Measurements from ENCODE around the gene SLX4IP. TPM values are rescaled to one million over a fixed set of nuclear protein-coding genes. Genes with fewer than 3 reads are reported as not detected.

Gene SLX4IP
- total and polyA plus RNA-seq, 2 of the 13 experiments (the other 11 are each of a cell fraction or from before 2014, with no cell fraction given) = 3.6 to 7.3 TPM

DNA sequence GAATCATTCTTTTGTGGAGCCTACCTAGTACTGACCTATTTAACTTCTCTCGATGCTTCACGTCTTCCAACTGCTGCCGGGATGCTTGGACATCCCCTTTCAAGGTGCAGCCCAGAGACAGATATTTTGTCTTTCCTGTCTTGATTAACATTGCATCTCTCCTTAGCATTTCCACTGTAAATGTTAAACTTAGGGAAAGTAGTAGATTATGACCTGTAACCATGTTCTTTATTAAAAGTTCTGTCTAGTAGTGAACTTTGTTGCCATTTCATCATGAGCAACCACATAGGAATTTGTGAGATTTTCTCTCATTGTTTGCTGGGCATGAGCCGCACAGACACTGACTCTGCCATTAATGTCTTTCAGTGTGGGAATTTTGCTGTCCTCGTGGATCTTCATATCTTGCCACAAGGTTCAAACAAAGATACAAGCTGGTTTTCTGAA, 120.8 kb downstream of the SLX4IP start (continued):
- TF ChIP-seq, protein P1, sequence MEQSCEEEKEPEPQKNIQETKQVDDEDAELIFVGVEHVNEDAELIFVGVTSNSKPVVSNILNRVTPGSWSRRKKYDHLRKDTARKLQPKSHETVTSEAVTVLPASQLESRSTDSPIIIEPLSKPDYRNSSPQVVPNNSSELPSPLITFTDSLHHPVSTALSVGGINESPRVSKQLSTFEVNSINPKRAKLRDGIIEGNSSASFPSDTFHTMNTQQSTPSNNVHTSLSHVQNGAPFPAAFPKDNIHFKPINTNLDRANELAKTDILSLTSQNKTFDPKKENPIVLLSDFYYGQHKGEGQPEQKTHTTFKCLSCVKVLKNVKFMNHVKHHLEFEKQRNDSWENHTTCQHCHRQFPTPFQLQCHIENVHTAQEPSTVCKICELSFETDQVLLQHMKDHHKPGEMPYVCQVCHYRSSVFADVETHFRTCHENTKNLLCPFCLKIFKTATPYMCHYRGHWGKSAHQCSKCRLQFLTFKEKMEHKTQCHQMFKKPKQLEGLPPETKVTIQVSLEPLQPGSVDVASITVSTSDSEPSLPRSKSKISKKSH (CRISPR knock-in tag; IDR thresholded peaks at IDR 0.05; ENCODE audit: borderline replicate concordance) = no peak
- TF ChIP-seq ZNF354B (CRISPR knock-in tag; IDR thresholded peaks at IDR 0.05) (no peak), ZNF430 (CRISPR knock-in tag; IDR thresholded peaks at IDR 0.05) (0 out of 2 replicates have a peak, but pooled peaks have one; percentile 44), NFRKB (IDR thresholded peaks at IDR 0.05) (no peak), NFIC (IDR thresholded peaks at IDR 0.05; ENCODE audit: low read length) (no peak), ZNF724P (CRISPR knock-in tag; IDR thresholded peaks at IDR 0.05; ENCODE audit: borderline replicate concordance) (0 out of 2 replicates have a peak, but pooled peaks have one; percentile 44), EHMT2 (IDR thresholded peaks at IDR 0.05; ENCODE audit: borderline replicate concordance, low read depth, low read length) (peak; percentile 64; the same call in 1 of the 2 replicates), PPARG (CRISPR knock-in tag; conservative IDR thresholded peaks at IDR 0.05) (peak; percentile 81), KAT8 (CRISPR knock-in tag; IDR thresholded peaks at IDR 0.05) (peak; percentile 48; the same call in 1 of the 2 replicates), GABPB1 (CRISPR knock-in tag; IDR thresholded peaks at IDR 0.05) (no peak), ZNF256 (CRISPR knock-in tag; conservative IDR thresholded peaks at IDR 0.05) (no peak), CBX5 (CRISPR knock-in tag; IDR thresholded peaks at IDR 0.05; ENCODE audit: borderline replicate concordance) (peak; percentile 52; the same call in 1 of the 2 replicates), FOSL1 (CRISPR knock-in tag; IDR thresholded peaks at IDR 0.05; ENCODE audit: borderline replicate concordance) (peak; percentile 71; the same call in 1 of the 2 replicates), SOX6 (IDR thresholded peaks at IDR 0.05) (no peak), SOX6 (CRISPR knock-in tag; IDR thresholded peaks at IDR 0.05) (peak; percentile 74; the same call in 1 of the 2 replicates), NCOR1 (IDR thresholded peaks at IDR 0.05; ENCODE audit: borderline replicate concordance, low read length) (peak; percentile 28; the same call in 1 of the 2 replicates), KLF6 (CRISPR knock-in tag; IDR thresholded peaks at IDR 0.05) (no peak), CEBPG (CRISPR knock-in tag; IDR thresholded peaks at IDR 0.05) (peak; percentile 32; the same call in 1 of the 2 replicates)
- TF ChIP-seq, protein P2, sequence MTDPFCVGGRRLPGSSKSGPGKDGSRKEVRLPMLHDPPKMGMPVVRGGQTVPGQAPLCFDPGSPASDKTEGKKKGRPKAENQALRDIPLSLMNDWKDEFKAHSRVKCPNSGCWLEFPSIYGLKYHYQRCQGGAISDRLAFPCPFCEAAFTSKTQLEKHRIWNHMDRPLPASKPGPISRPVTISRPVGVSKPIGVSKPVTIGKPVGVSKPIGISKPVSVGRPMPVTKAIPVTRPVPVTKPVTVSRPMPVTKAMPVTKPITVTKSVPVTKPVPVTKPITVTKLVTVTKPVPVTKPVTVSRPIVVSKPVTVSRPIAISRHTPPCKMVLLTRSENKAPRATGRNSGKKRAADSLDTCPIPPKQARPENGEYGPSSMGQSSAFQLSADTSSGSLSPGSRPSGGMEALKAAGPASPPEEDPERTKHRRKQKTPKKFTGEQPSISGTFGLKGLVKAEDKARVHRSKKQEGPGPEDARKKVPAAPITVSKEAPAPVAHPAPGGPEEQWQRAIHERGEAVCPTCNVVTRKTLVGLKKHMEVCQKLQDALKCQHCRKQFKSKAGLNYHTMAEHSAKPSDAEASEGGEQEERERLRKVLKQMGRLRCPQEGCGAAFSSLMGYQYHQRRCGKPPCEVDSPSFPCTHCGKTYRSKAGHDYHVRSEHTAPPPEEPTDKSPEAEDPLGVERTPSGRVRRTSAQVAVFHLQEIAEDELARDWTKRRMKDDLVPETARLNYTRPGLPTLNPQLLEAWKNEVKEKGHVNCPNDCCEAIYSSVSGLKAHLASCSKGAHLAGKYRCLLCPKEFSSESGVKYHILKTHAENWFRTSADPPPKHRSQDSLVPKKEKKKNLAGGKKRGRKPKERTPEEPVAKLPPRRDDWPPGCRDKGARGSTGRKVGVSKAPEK (CRISPR knock-in tag; IDR thresholded peaks at IDR 0.05; ENCODE audit: borderline replicate concordance) = no peak
- TF ChIP-seq, protein P3, sequence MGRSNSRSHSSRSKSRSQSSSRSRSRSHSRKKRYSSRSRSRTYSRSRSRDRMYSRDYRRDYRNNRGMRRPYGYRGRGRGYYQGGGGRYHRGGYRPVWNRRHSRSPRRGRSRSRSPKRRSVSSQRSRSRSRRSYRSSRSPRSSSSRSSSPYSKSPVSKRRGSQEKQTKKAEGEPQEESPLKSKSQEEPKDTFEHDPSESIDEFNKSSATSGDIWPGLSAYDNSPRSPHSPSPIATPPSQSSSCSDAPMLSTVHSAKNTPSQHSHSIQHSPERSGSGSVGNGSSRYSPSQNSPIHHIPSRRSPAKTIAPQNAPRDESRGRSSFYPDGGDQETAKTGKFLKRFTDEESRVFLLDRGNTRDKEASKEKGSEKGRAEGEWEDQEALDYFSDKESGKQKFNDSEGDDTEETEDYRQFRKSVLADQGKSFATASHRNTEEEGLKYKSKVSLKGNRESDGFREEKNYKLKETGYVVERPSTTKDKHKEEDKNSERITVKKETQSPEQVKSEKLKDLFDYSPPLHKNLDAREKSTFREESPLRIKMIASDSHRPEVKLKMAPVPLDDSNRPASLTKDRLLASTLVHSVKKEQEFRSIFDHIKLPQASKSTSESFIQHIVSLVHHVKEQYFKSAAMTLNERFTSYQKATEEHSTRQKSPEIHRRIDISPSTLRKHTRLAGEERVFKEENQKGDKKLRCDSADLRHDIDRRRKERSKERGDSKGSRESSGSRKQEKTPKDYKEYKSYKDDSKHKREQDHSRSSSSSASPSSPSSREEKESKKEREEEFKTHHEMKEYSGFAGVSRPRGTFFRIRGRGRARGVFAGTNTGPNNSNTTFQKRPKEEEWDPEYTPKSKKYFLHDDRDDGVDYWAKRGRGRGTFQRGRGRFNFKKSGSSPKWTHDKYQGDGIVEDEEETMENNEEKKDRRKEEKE (IDR thresholded peaks at IDR 0.05) = no peak
- TF ChIP-seq, protein P4, sequence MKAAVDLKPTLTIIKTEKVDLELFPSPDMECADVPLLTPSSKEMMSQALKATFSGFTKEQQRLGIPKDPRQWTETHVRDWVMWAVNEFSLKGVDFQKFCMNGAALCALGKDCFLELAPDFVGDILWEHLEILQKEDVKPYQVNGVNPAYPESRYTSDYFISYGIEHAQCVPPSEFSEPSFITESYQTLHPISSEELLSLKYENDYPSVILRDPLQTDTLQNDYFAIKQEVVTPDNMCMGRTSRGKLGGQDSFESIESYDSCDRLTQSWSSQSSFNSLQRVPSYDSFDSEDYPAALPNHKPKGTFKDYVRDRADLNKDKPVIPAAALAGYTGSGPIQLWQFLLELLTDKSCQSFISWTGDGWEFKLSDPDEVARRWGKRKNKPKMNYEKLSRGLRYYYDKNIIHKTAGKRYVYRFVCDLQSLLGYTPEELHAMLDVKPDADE (CRISPR knock-in tag; IDR thresholded peaks at IDR 0.05) = no peak
- TF ChIP-seq, protein P5, sequence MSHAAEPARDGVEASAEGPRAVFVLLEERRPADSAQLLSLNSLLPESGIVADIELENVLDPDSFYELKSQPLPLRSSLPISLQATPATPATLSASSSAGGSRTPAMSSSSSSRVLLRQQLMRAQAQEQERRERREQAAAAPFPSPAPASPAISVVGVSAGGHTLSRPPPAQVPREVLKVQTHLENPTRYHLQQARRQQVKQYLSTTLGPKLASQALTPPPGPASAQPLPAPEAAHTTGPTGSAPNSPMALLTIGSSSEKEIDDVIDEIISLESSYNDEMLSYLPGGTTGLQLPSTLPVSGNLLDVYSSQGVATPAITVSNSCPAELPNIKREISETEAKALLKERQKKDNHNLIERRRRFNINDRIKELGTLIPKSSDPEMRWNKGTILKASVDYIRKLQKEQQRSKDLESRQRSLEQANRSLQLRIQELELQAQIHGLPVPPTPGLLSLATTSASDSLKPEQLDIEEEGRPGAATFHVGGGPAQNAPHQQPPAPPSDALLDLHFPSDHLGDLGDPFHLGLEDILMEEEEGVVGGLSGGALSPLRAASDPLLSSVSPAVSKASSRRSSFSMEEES (CRISPR knock-in tag; IDR thresholded peaks at IDR 0.05) = peak; percentile 28; the same call in 1 of the 2 replicates
